HCT116 (cell line): ENCODE results near the gene GFPT2.

Source experiments
- CEBPB ChIP-seq: IDR thresholded peaks from 2 replicates; pipeline ENCODE4 v1.6.1; 2012; ENCODE audit warnings: low read depth
- CTCF ChIP-seq, 3 experiments: fragments of 200-600 bp in 1 of 3; sonication (generic) in 1 of 3; IDR thresholded peaks in 2 of 3; conservative IDR thresholded peaks in 1 of 3; 2 replicates each; pipeline ENCODE4 v1.5.1; 2012 to 2017; ENCODE audit warnings: low read depth in 2 of 3, low read length in 2 of 3, antibody characterized with exemption in 1 of 3, borderline replicate concordance in 1 of 3, control low read depth in 1 of 3, mild to moderate bottlenecking in 1 of 3, mixed read lengths in 1 of 3, mixed run types in 1 of 3, moderate library complexity in 1 of 3; ENCODE audit not compliant: insufficient read depth in 1 of 3
- EGR1 ChIP-seq: IDR thresholded peaks from 2 replicates; pipeline ENCODE4 v1.6.1; 2012; ENCODE audit warnings: low read depth
- EZH2phosphoT487 ChIP-seq: fragments of 200-600 bp; IDR thresholded peaks from 2 replicates; pipeline ENCODE4 v1.6.1; 2018; ENCODE audit warnings: antibody characterized with exemption, borderline replicate concordance
- MAX ChIP-seq: IDR thresholded peaks from 2 replicates; pipeline ENCODE4 v1.6.1; 2012
- POLR2A ChIP-seq: IDR thresholded peaks from 2 replicates; pipeline ENCODE4 v1.7.0; 2011; ENCODE audit warnings: borderline replicate concordance; ENCODE audit not compliant: insufficient read depth, insufficient read length; ENCODE audit errors: extremely low read depth
- REST ChIP-seq: IDR thresholded peaks from 2 replicates; pipeline ENCODE4 v1.6.1; 2012; ENCODE audit warnings: low read depth
- TCF7L2 ChIP-seq: IDR thresholded peaks from 2 replicates; pipeline ENCODE4 v1.7.0; 2011; ENCODE audit warnings: borderline replicate concordance, inconsistent platforms; ENCODE audit not compliant: insufficient read depth, insufficient read length; ENCODE audit errors: extremely low read depth
- YY1 ChIP-seq: IDR thresholded peaks from 2 replicates; pipeline ENCODE4 v1.6.1; 2011; ENCODE audit warnings: low read length, low read depth, moderate library complexity, mild to moderate bottlenecking; ENCODE audit not compliant: insufficient replicate concordance; ENCODE audit errors: extremely low read depth
- ZNF274 ChIP-seq: fragments of 200-500 bp; sonication (Bioruptor generic); IDR thresholded peaks from 2 replicates; pipeline ENCODE4 v1.6.1; 2014; ENCODE audit warnings: mild to moderate bottlenecking, low read depth, low read length, inconsistent platforms

- TF ChIP-seq EZH2phosphoT487 (no peak), CTCF (IDR thresholded peaks at IDR 0.05 in 2 of 3, conservative IDR thresholded peaks at IDR 0.05 in 1 of 3; ENCODE audit: borderline replicate concordance in 1 of 3, insufficient read depth in 1 of 3, low read depth in 2 of 3, low read length in 2 of 3) (no peak), REST (no peak), ZNF274 (no peak), CEBPB (no peak), YY1 (no peak), POLR2A (no peak), EGR1 (no peak), TCF7L2 (no peak), MAX (no peak)
These were observed 71.4 kb downstream of the GFPT2 start for GRCh38 chr5:180281706-180282105.
